ENCODE data around the gene MRM1.

The MRM1 gene

GRCh38 chr17:36657390-36657762 is 56.0 kb downstream of the MRM1 start:
- H3K9ac ChIP-seq (ENCODE audit: low read depth, low read length): peak overlapping the region; percentile 78
- no peaks in the 10 kb centered on the region for H3K9me3 ChIP-seq (ENCODE audit: control insufficient read depth, insufficient read depth, low read length)
- no peaks in the 10 kb centered on the region; the same call in 1 of the 2 replicates for H3K4me1 ChIP-seq (ENCODE audit: insufficient read depth, low read length)
- H3K36me3 ChIP-seq (ENCODE audit: insufficient read depth, low read length): no peaks in the 10 kb centered on the region

GRCh38 chr17:36657763-36658490 is 56.5 kb downstream of the MRM1 start:
- H3K4me1 ChIP-seq (ENCODE audit: insufficient read depth, low read length): no peaks in the 10 kb centered on the region; the same call in 1 of the 2 replicates
- H3K36me3 ChIP-seq (ENCODE audit: insufficient read depth, low read length): no peaks in the 10 kb centered on the region
- H3K9me3 ChIP-seq (ENCODE audit: control insufficient read depth, insufficient read depth, low read length): no peaks in the 10 kb centered on the region
- H3K9ac ChIP-seq (ENCODE audit: low read depth, low read length): peak overlapping the region; percentile 78

Measured in ES-I3 (cell line).